HG03378 (cell line): ENCODE results near the gene WDR1.

Experiments used
- ATAC-seq: cut with Tn5 transposase; IDR thresholded peaks from one replicate; pipeline ENCODE4 v1.9.1; 2021; ENCODE audit warnings: mild to moderate bottlenecking, moderate library complexity; ENCODE audit not compliant: unreplicated experiment

Gene WDR1

GRCh38 chr4:10087152-10087791, 29.3 kb downstream of the WDR1 start:
- no peak for ATAC-seq

- ATAC-seq, result no peak
Measured at GRCh38 chr4:10086506-10087120, 30.0 kb downstream of the WDR1 start.

GRCh38 chr4:10085828-10086505, 30.6 kb downstream of the WDR1 start:
- ATAC-seq, result no peak

- ATAC-seq, result no peak
Measured at GRCh38 chr4:10085386-10085785, 31.2 kb downstream of the WDR1 start.

GRCh38 chr4:10084651-10085358, 31.8 kb downstream of the WDR1 start:
- ATAC-seq, result no peak

- ATAC-seq, result no peak
Measured at GRCh38 chr4:10083861-10084641, 32.5 kb downstream of the WDR1 start.

GRCh38 chr4:10083331-10083771, 33.2 kb downstream of the WDR1 start:
- ATAC-seq, result no peak

- ATAC-seq, result no peak
Measured at GRCh38 chr4:10082459-10083272, 33.9 kb downstream of the WDR1 start.

- no peak for ATAC-seq
Measured at GRCh38 chr4:10082047-10082446, 34.6 kb downstream of the WDR1 start.

- ATAC-seq, result no peak
Measured at GRCh38 chr4:10081218-10081606, 35.4 kb downstream of the WDR1 start.

GRCh38 chr4:10080589-10081217, 35.9 kb downstream of the WDR1 start:
- ATAC-seq, result no peak

- ATAC-seq, result no peak
Measured at GRCh38 chr4:10079912-10080588, 36.5 kb downstream of the WDR1 start.

GRCh38 chr4:10079256-10079655, 37.3 kb downstream of the WDR1 start:
- no peak for ATAC-seq

GRCh38 chr4:10078481-10079233, 37.9 kb downstream of the WDR1 start:
- no peak for ATAC-seq

- no peak for ATAC-seq
Measured at GRCh38 chr4:10077483-10078335, 38.9 kb downstream of the WDR1 start.

GRCh38 chr4:10077076-10077475, 39.5 kb downstream of the WDR1 start:
- no peak for ATAC-seq

- no peak for ATAC-seq
Measured at GRCh38 chr4:10075953-10076391, 40.6 kb downstream of the WDR1 start.
